Adrenal gland (tissue), 5 donors: ENCODE data around the gene PRRG1.

ENCODE experiments used
- POLR2A ChIP-seq, 2 donors: fragments of 450-650 bp; IDR thresholded peaks; one replicate each; pipeline ENCODE4 v1.6.1; 2017; ENCODE audit warnings: antibody characterized with exemption in 2 of 2, mild to moderate bottlenecking in 2 of 2, moderate library complexity in 1 of 2
- TF ChIP-seq, protein P1 (sequence below), 6 experiments: fragments of 450-650 bp in 4 of 6; fragments of 200-600 bp in 2 of 6; sonication (generic) in 1 of 6; IDR thresholded peaks; 1 replicate in 5 of 6; 2 replicates in 1 of 6; pipeline versions ENCODE4 v1.5.1 to v1.8.0; 2016 to 2021; ENCODE audit warnings: antibody characterized with exemption in 6 of 6, mild to moderate bottlenecking in 2 of 6, moderate library complexity in 1 of 6
- donor health status: DM: no; HTN: no; CAD: no.

DNA sequence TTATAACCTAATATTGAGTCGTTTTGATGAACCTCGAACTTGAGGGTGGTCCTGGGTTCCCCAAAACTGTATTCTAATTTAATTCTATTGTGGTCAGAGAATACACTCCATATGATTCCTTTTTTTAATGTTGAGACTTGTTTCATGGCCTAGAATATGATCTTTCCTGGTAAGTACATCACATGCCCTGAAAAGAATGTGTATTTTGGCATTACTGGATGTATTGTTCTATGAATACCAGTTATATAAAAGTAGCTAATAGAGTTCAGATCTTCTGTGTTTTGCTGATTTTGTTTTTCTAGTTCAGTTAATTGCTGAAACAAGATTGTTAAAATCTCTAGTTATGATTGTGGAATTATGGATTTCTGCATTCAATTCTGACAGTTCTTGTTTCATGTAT lies 18.8 kb downstream of the PRRG1 start:
- TF ChIP-seq, protein P1, sequence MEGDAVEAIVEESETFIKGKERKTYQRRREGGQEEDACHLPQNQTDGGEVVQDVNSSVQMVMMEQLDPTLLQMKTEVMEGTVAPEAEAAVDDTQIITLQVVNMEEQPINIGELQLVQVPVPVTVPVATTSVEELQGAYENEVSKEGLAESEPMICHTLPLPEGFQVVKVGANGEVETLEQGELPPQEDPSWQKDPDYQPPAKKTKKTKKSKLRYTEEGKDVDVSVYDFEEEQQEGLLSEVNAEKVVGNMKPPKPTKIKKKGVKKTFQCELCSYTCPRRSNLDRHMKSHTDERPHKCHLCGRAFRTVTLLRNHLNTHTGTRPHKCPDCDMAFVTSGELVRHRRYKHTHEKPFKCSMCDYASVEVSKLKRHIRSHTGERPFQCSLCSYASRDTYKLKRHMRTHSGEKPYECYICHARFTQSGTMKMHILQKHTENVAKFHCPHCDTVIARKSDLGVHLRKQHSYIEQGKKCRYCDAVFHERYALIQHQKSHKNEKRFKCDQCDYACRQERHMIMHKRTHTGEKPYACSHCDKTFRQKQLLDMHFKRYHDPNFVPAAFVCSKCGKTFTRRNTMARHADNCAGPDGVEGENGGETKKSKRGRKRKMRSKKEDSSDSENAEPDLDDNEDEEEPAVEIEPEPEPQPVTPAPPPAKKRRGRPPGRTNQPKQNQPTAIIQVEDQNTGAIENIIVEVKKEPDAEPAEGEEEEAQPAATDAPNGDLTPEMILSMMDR (IDR thresholded peaks at IDR 0.05) = no peak
- TF ChIP-seq POLR2A (IDR thresholded peaks at IDR 0.05) = no peak
